22Rv1 (cell line): ENCODE results near the gene SSR4.

Source experiments
- ZFX ChIP-seq: fragments of 450-650 bp; IDR thresholded peaks from 2 replicates; pipeline ENCODE4 v1.6.1; 2017; ENCODE audit warnings: antibody characterized with exemption, borderline replicate concordance
- TF ChIP-seq, protein P1 (sequence below): fragments of 450-650 bp; IDR thresholded peaks from 2 replicates; pipeline ENCODE4 v1.5.1; 2017; ENCODE audit warnings: mild to moderate bottlenecking

DNA sequence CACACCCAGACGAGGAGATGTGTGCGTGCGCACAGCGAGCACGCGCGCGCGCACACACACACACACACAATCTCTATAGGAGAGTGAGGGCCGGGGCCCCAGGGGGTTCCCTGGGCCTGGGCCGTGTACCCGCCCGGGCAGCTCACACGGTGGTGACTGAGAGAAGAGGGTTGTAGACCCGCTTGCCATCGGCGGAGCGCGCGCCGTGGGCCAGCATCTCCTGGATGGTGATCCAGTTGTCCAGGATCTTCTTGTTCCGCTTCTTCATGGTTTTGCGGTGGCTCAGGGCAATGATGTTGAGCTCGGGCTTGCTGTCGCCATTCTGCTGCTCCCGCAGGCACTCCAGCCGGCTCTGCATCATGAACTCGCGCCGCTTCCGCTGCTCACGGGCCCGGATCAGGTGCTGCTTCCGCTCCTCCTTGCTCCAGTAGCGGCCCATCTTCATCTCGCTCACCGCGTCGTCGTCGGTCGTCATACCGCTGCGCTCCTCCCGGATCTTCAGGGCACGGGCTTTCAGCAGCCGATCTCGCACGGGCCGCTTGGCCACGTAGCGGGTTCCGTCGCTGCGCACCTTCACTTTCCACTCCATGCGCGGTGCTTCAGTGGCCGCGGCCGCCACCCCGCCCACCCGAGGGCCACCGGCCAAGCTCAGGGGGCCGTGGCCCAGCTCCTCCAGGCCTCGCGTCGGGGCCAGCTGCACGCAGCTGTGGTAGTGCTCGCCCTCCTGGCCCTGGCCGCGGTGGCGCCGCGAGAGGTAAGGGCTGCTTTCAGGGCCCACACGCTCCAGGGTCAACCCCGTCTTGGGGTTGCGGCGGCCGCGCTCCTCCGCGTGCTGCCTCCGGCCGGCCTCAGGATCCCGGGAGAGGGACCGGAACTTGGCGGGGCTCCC, 9.0 kb downstream of the SSR4 start:
- TF ChIP-seq, protein P1, sequence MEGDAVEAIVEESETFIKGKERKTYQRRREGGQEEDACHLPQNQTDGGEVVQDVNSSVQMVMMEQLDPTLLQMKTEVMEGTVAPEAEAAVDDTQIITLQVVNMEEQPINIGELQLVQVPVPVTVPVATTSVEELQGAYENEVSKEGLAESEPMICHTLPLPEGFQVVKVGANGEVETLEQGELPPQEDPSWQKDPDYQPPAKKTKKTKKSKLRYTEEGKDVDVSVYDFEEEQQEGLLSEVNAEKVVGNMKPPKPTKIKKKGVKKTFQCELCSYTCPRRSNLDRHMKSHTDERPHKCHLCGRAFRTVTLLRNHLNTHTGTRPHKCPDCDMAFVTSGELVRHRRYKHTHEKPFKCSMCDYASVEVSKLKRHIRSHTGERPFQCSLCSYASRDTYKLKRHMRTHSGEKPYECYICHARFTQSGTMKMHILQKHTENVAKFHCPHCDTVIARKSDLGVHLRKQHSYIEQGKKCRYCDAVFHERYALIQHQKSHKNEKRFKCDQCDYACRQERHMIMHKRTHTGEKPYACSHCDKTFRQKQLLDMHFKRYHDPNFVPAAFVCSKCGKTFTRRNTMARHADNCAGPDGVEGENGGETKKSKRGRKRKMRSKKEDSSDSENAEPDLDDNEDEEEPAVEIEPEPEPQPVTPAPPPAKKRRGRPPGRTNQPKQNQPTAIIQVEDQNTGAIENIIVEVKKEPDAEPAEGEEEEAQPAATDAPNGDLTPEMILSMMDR: no peak
- TF ChIP-seq ZFX: no peak
